HEK293T (cell line): ENCODE measurements around the gene BAIAP2L1.

ENCODE experiments used
- CTCF ChIA-PET: fragments of 350-600 bp; formaldehyde crosslinking; extraction: SDS; loops from one replicate; lab custom pipeline; 2021; ENCODE audit warnings: antibody characterized with exemption, inconsistent platforms; lab: Yijun Ruan, JAX
- POLR2A ChIA-PET: fragments of 350-600 bp; formaldehyde crosslinking; extraction: SDS; loops from one replicate; lab custom pipeline; 2020; ENCODE audit warnings: antibody characterized with exemption, inconsistent platforms; lab: Yijun Ruan, JAX
- DNase-seq: peaks from one replicate; pipeline ENCODE4 v3.0.0; 2012; ENCODE audit warnings: mixed read lengths; ENCODE audit errors: extremely low spot score
- ARNT ChIP-seq: fragments of 450-650 bp; IDR thresholded peaks from 2 replicates; pipeline ENCODE4 v1.6.1; 2017; ENCODE audit warnings: mild to moderate bottlenecking
- BHLHE40 ChIP-seq: fragments of 450-650 bp; IDR thresholded peaks from 2 replicates; pipeline ENCODE4 v1.6.1; 2016; ENCODE audit warnings: mild to moderate bottlenecking, moderate library complexity, borderline replicate concordance
- CTBP1 ChIP-seq: fragments of 450-650 bp; IDR thresholded peaks from 2 replicates; pipeline ENCODE4 v1.6.1; 2016; ENCODE audit warnings: borderline replicate concordance
- ELF4 ChIP-seq: fragments of 450-650 bp; IDR thresholded peaks from 2 replicates; pipeline ENCODE4 v1.6.1; 2017; ENCODE audit warnings: antibody characterized with exemption
- FOXA1 ChIP-seq: fragments of 450-650 bp; IDR thresholded peaks from 2 replicates; pipeline ENCODE4 v1.6.1; 2016; ENCODE audit warnings: mild to moderate bottlenecking
- FOXK2 ChIP-seq: fragments of 450-650 bp; IDR thresholded peaks from 2 replicates; pipeline ENCODE4 v1.6.1; 2016; ENCODE audit warnings: mild to moderate bottlenecking
- FOXM1 ChIP-seq: fragments of 450-650 bp; IDR thresholded peaks from 2 replicates; pipeline ENCODE4 v1.6.1; 2017; ENCODE audit warnings: mild to moderate bottlenecking, borderline replicate concordance
- HDGF ChIP-seq: fragments of 450-650 bp; IDR thresholded peaks from 2 replicates; pipeline ENCODE4 v1.6.1; 2017; ENCODE audit warnings: antibody characterized with exemption, borderline replicate concordance
- L3MBTL2 ChIP-seq: fragments of 450-650 bp; conservative IDR thresholded peaks from 2 replicates; pipeline ENCODE4 v1.6.1; 2016; ENCODE audit warnings: mild to moderate bottlenecking
- LEF1 ChIP-seq: fragments of 450-650 bp; IDR thresholded peaks from 2 replicates; pipeline ENCODE4 v1.6.1; 2017; ENCODE audit warnings: mild to moderate bottlenecking, borderline replicate concordance
- NFRKB ChIP-seq: fragments of 450-650 bp; IDR thresholded peaks from 2 replicates; pipeline ENCODE4 v1.6.1; 2016; ENCODE audit warnings: mild to moderate bottlenecking, moderate library complexity
- SP1 ChIP-seq: fragments of 450-650 bp; IDR thresholded peaks from 2 replicates; pipeline ENCODE4 v1.6.1; 2017
- SUZ12 ChIP-seq: fragments of 450-650 bp; IDR thresholded peaks from 2 replicates; pipeline ENCODE4 v1.6.1; 2016; ENCODE audit warnings: mild to moderate bottlenecking
- TARDBP ChIP-seq: fragments of 450-650 bp; IDR thresholded peaks from 2 replicates; pipeline ENCODE4 v1.6.1; 2016
- ZNF384 ChIP-seq: fragments of 450-650 bp; IDR thresholded peaks from 2 replicates; pipeline ENCODE4 v1.6.1; 2016
- TF ChIP-seq, protein P1 (sequence below): fragments of 450-650 bp; IDR thresholded peaks from 2 replicates; pipeline ENCODE4 v1.6.1; 2016

BAIAP2L1 gene

DNA sequence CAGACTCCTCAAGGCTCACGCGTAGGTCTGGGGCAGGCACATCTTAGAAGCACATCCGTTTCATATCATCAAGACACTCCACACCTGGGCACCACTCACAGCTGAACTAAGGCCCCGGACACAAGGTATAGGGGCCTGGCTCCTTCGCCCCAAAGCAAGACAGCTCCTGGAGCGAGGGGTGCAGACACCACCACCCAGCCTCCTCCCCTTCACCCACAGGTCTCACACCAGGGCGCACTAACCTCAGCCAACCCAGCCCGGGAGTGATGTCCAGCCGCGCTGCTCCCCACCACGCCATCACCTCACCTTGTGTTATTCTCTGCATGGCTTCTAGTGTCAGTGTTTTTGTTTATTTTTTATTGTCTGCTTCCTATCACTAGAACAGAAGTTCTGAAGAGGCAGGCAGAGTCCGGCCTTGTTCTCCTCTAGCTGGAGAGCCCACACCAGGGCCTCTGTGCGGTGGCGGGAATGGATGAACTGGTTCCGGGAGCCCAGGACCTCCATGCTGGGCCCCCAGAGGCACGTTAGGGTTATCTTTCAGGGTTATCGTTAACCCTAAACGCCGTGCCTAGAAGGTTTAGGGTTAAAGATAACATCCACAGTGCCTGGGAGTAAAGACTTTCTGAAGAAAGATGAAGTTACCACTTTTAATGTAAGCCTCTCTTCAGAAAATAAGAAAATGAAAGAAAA, 97.6 kb downstream of the BAIAP2L1 start:
- ChIA-PET POLR2A (no interaction called here), CTCF (no interaction called here)
- DNase-seq: no peak
- no peak for TF ChIP-seq FOXK2
- no peak for TF ChIP-seq FOXM1
- TF ChIP-seq TARDBP: no peak
- TF ChIP-seq CTBP1: no peak
- TF ChIP-seq FOXA1: no peak
- TF ChIP-seq NFRKB: no peak
- TF ChIP-seq SUZ12: no peak
- no peak for TF ChIP-seq L3MBTL2
- no peak for TF ChIP-seq ARNT
- TF ChIP-seq ELF4: no peak
- TF ChIP-seq, protein P1, sequence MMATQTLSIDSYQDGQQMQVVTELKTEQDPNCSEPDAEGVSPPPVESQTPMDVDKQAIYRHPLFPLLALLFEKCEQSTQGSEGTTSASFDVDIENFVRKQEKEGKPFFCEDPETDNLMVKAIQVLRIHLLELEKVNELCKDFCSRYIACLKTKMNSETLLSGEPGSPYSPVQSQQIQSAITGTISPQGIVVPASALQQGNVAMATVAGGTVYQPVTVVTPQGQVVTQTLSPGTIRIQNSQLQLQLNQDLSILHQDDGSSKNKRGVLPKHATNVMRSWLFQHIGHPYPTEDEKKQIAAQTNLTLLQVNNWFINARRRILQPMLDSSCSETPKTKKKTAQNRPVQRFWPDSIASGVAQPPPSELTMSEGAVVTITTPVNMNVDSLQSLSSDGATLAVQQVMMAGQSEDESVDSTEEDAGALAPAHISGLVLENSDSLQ: no peak
- no peak for TF ChIP-seq SP1
- no peak for TF ChIP-seq BHLHE40
- TF ChIP-seq LEF1: no peak
- TF ChIP-seq ZNF384: no peak

DNA sequence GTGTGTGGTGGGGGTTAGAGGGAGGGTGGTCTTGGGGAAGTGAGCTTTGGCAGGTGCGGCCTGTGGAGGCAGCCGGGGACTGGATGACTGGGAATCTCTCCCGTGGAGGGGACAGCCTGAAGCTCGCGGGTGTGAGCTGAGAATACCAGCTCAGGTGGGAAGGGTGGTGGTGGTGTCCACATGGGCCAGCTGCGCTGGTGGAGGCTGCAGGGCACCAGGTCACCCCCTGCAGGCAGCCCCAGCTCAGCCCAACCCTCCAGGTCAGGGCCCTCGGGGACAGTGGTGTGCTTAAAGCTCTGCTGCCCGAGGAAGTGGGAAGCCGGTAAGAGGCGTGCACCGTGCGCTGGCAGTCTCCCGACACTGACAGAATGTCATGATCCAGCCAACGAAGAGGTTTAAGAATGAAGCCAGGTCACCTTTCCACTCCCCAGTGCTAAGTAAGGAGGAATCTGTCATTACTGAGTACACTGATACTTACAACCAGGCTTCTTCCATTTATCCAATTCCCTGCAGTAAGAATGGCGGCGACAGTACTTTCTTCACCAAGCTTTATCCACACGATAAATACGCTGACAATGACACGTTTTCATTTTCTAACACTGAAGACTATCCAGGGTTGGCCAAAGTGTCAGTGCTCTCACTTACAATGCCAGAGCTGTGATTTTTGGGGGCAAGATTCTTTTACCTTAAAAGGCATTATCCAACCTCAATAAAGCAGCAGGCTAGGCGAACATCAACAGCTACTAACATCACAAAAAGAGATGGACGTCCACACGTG, 99.0 kb downstream of the BAIAP2L1 start:
- CTCF ChIA-PET: no interaction called here
- TF ChIP-seq FOXK2: no peak
- TF ChIP-seq FOXM1: no peak
- no peak for TF ChIP-seq FOXA1
- TF ChIP-seq BHLHE40: no peak
- TF ChIP-seq TARDBP: no peak
- TF ChIP-seq L3MBTL2: no peak
- no peak for TF ChIP-seq HDGF
- no peak for TF ChIP-seq ARNT
- no peak for TF ChIP-seq LEF1
- no peak for TF ChIP-seq ELF4
- no peak for TF ChIP-seq NFRKB
- no peak for TF ChIP-seq CTBP1
- no peak for TF ChIP-seq SUZ12
- no peak for TF ChIP-seq SP1
- TF ChIP-seq, protein P1: no peak
- no peak for TF ChIP-seq ZNF384
- no peak for DNase-seq
- POLR2A ChIA-PET: no interaction called here

DNA sequence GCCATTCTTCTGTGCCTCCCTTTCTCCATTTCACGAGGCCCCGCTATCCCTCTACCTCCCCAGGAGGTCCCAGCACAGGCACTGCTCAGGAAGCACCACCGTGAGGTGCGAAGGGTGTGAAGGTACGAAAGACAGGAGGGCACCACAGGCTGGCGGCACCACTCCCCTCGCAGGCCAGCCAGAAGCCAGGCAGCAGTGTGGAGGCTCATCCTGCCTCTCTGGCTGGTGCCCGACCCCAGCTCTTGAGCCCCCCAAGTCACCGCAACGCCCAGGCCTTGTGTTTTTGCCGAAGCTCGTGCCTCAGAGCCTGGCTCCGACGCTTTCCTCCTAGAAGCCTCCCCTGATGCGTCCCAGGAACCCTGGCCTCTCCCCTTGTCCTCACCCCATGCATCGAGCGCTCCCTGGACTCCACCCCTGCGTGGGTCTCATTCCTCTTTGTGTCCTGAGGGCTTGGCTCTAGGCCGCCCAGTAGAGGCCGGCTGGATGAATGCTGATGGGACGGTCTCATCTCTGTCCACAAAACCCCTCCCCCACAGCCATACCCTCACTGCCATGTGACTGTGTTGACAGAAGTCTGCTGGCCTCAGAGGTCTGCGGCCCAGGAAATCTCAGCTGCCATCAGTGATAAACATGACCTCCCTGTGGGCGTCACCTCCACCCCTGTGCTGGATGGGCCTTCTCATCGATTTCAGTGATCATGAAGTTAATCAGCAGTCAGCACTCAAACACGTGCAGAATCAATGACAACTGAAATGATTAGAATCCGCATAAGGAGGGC, 100.1 kb downstream of the BAIAP2L1 start:
- no peak for DNase-seq

DNA sequence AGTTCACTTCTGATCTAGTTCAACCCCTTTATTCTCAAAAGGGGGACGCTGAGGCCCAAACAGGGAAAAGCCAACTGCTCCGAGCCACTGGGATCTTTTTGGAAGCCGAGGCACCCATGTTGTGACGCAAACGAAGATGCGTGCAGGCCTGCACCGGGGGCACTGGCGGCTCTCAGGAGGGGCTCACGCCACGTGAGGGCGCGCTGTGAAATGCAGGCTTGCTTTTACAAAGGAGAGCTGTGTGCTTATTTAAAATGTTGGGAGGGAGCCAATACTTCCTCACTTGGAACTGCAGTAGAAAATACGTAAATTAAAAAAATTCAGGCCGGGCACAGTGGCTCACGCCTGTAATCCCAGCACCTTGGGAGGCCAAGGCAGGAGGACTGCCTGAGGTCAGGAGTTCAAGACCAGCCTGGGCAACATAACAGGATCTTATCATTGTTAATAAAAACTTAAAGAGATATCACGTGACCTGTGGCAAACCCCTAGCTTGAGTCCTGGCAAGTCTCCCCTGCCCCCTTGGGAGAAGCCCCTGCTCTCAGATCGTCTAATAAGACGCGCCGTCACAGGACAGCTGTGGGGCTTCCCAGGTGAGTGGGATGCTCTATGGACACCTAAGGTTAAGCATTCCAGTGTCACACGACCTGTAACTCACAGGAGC, 103.1 kb downstream of the BAIAP2L1 start:
- POLR2A ChIA-PET: interaction anchor here (1.4 kb wide), 1 partner anchor 103 kb away, joined by 4 read pairs; the partner anchor contains the start of gene BAIAP2L1
- no peak for DNase-seq
- CTCF ChIA-PET: interaction anchor here (0.7 kb wide), 1 partner anchor 104 kb away, joined by 4 read pairs; no protein-coding TSS in a partner anchor
- TF ChIP-seq CTBP1: no peak

More for the DNA sequence above, 100.1 kb downstream of the BAIAP2L1 start:
- TF ChIP-seq ELF4: no peak
- TF ChIP-seq FOXA1: no peak
- TF ChIP-seq LEF1: no peak
- TF ChIP-seq TARDBP: no peak
- no peak for TF ChIP-seq CTBP1
- POLR2A ChIA-PET: no interaction called here
- CTCF ChIA-PET: no interaction called here

DNA sequence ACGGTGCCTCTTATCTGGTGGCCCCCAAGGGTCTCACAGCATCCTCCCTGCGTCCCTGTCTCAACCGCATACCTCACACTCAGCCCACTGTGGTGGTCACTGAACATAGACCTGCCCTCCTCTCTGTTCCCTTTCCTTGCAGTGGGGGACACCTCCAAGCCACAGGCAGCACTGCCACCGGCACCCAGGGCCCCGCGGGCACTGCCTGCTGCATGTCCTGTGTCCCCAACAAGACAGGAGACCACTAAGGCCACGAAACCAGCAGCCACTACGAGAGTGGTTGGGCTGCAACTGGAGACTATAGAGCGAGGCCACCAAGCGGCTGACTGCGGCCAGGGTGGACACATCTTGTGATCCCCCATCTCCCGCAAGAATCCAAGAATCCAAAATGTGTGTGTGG, 104.1 kb downstream of the BAIAP2L1 start:
- ChIA-PET POLR2A (no interaction called here), CTCF (no interaction called here)
- DNase-seq: no peak
- no peak for TF ChIP-seq L3MBTL2
- no peak for TF ChIP-seq SUZ12
- no peak for TF ChIP-seq SP1
- no peak for TF ChIP-seq ZNF384
- no peak for TF ChIP-seq NFRKB
- no peak for TF ChIP-seq HDGF
- TF ChIP-seq ARNT: no peak
- no peak for TF ChIP-seq FOXM1

DNA sequence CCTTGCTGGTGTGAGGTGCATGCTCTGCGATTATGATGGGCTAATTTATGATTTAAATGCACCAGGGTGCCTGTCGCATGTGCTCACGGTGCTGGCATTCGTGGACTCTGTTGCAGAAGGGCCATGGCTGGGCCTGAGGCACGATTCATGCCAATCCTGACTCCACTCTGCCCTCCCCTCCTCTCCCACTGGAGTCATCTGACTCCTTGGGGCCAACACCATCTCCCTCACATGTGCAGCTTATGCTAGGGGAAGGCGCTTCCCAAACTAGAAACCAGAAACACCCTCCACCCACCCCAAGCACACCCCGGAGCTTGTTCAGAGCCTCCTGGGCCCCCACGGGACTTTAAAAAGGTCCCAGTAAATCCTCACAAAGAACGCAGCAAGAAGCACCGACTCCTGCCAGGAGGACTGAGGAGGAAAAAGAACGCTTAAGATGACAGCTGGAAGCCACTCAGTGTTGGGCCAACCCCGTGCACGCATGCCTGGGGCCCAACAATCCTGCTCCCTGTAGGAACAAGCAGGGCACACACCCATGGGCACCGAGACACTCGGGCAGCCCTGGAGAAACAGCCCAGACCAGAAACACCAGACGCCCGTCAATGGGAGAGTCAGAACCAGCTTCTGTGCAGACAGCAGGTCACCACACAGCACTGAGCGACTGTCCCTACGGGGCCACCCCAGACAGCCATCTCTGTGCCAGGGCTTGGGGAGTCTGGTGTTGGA, 105.3 kb downstream of the BAIAP2L1 start:
- TF ChIP-seq SP1 (no peak), FOXK2 (no peak)
- CTCF ChIA-PET: no interaction called here
- POLR2A ChIA-PET: interaction anchor here (1.3 kb wide), 1 partner anchor 105 kb away, joined by 4 read pairs; the partner anchor contains the start of gene BAIAP2L1
- no peak for DNase-seq
